Calu3 (cell line): ENCODE results near the gene G6PC1. TPM values are rescaled to one million over a fixed set of nuclear protein-coding genes. Genes with fewer than 3 reads are reported as not detected.
"Not testable (repeated sequence)": the region's sequence is repeated elsewhere in the genome, so short reads cannot be mapped to it uniquely, and the experiment has no call there.

Experiments
- BruUV-seq: library from RNA; stranded (reverse); fragments of 400-500 nt; replicated peaks from 2 replicates; lab custom pipeline; 2021; lab: Mats Ljungman, UMichigan
- CTCF ChIA-PET: fragments of 300-600 bp; sonication (Branson Sonifier 250); formaldehyde crosslinking; loops from one replicate; lab custom pipeline; 2022; ENCODE audit warnings: antibody characterized with exemption; lab: Charles Lee
- DNase-seq: peaks from one replicate; pipeline ENCODE4 v3.0.0; 2022
- H3K27ac Mint-ChIP-seq: one replicate; pipeline ENCODE4 v1.8.0; 2022; ENCODE audit warnings: mixed read lengths; ENCODE audit not compliant: unreplicated experiment
- H3K27me3 Mint-ChIP-seq: one replicate; pipeline ENCODE4 v1.8.0; 2022; ENCODE audit warnings: mixed read lengths; ENCODE audit not compliant: unreplicated experiment
- H3K36me3 Mint-ChIP-seq: one replicate; pipeline ENCODE4 v1.8.0; 2022; ENCODE audit warnings: mild to moderate bottlenecking, moderate library complexity, mixed read lengths; ENCODE audit not compliant: insufficient read depth, unreplicated experiment
- H3K4me1 Mint-ChIP-seq: one replicate; pipeline ENCODE4 v1.8.0; 2022; ENCODE audit warnings: mild to moderate bottlenecking, low read depth, mixed read lengths; ENCODE audit not compliant: unreplicated experiment
- H3K4me3 Mint-ChIP-seq: one replicate; pipeline ENCODE4 v1.8.0; 2022; ENCODE audit warnings: mild to moderate bottlenecking, low read depth, moderate library complexity, mixed read lengths; ENCODE audit not compliant: unreplicated experiment
- H3K9me3 Mint-ChIP-seq: one replicate; pipeline ENCODE4 v1.8.0; 2022; ENCODE audit warnings: low read depth, mixed read lengths; ENCODE audit not compliant: unreplicated experiment
- intact Hi-C: fragments of 100-400 bp; cut with micrococcal nuclease; formaldehyde crosslinking; loops from one replicate; pipeline ENCODE4 v1.10.0; 2022; ENCODE audit not compliant: unreplicated experiment
- total RNA-seq: library from RNA; stranded (reverse); gene quantifications from 2 replicates; pipeline ENCODE4 v1.2.3, GENCODE V29; 2022
- TF ChIP-seq, protein P1 (sequence below): fragments of 200-600 bp; IDR thresholded peaks from one replicate; pipeline ENCODE4 v1.8.0; 2022; ENCODE audit warnings: antibody characterized with exemption; ENCODE audit not compliant: unreplicated experiment

Gene G6PC1
- total RNA-seq, 1 experiment from 2014 or later, result not detected

DNA sequence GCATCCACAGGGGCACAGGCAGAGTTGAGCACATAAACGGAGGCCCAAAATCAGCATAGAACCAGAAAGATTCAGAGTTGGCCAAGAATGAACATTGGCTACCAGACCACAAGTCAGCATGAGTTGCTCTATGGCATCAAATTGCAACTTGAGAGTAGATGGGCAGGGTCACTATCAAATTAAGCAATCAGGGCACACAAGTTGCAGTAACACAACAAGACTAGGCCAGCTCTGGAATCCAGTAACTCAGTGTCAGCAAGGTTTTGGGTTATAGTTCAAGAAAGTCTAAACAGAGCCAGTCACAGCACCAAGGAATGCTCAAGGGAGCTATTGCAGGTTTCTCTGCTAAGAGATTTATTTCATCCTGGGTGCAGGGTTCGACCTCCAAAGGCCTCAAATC lies 12.9 kb downstream of the G6PC1 start:
- H3K27me3 Mint-ChIP-seq, result peaks cover 44% of the 10 kb centered on the region
- TF ChIP-seq, protein P1, sequence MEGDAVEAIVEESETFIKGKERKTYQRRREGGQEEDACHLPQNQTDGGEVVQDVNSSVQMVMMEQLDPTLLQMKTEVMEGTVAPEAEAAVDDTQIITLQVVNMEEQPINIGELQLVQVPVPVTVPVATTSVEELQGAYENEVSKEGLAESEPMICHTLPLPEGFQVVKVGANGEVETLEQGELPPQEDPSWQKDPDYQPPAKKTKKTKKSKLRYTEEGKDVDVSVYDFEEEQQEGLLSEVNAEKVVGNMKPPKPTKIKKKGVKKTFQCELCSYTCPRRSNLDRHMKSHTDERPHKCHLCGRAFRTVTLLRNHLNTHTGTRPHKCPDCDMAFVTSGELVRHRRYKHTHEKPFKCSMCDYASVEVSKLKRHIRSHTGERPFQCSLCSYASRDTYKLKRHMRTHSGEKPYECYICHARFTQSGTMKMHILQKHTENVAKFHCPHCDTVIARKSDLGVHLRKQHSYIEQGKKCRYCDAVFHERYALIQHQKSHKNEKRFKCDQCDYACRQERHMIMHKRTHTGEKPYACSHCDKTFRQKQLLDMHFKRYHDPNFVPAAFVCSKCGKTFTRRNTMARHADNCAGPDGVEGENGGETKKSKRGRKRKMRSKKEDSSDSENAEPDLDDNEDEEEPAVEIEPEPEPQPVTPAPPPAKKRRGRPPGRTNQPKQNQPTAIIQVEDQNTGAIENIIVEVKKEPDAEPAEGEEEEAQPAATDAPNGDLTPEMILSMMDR, result no peak
- no peak for DNase-seq
- H3K9me3 Mint-ChIP-seq, result no peaks in the 10 kb centered on the region
- no peak overlapping the region for H3K27ac Mint-ChIP-seq
- CTCF ChIA-PET, result interaction anchor here (0.7 to 1.2 kb wide), 2 partner anchors 14 to 26 kb away, joined by 3 read pairs; no protein-coding TSS in a partner anchor
- no peak overlapping the region for H3K4me3 Mint-ChIP-seq
- H3K36me3 Mint-ChIP-seq, result no peaks in the 10 kb centered on the region
- no TSS peak for BruUV-seq
- intact Hi-C loops, result no loop called here
- no peaks in the 10 kb centered on the region for H3K4me1 Mint-ChIP-seq

DNA sequence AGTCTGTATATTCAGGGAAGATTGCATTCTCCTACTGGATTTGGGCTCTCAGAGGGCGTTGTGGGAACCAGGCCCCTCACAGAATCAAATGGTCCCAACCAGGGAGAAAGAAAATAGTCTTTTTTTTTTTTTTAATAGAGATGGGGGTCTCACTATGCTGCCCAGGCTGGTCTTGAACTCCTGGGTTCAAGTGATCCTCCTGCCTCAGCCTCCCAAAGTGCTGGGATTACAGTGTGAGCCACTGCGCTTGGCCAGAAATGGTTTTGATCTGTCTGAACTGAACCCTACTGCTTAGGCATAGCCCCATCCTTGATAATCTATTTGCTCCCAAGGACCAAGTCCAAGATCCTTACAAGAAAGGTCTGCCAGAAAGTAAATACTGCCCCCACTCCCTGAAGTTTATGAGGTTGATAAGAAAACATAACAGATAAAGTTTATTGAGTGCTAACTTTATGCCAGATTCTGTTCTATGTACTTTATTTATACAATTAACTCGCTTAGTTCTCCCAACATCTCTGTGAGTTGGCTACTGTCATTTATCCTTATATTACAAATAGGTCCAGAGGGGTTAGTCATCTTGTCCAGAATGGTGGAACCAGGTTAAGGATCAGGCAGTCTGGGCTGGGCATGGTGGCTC lies 13.5 kb downstream of the G6PC1 start:
- Mint-ChIP-seq H3K4me3 (no peak overlapping the region), H3K27ac (no peak overlapping the region), H3K9me3 (no peaks in the 10 kb centered on the region), H3K36me3 (no peaks in the 10 kb centered on the region), H3K27me3 (peaks cover 40% of the 10 kb centered on the region), H3K4me1 (no peaks in the 10 kb centered on the region)
- CTCF ChIA-PET, result interaction anchor here (1.2 kb wide), 1 partner anchor 15 kb away, joined by 3 read pairs; no protein-coding TSS in a partner anchor
- intact Hi-C loops, result no loop called here
- TF ChIP-seq, protein P1, result no peak
- no TSS peak for BruUV-seq
- no peak for DNase-seq

DNA sequence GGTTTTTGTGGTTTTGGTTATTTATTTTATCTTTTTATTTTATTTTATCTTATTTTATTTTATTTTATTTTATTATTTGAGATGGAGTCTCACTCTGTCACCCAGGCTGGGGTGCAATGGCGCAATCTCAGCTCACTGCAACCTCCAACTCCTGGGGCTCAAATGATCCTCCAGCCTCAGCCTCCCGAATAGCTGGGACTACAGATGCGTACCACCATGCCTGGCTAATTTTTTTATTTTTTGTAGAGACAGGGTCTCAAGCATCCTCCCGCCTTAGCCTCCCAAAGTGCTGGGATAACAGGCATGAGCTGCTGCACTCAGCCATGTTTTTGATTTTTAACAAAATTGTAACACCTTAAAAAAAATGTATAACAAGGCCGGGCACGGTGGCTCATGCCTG lies 14.7 kb downstream of the G6PC1 start:
- DNase-seq, BruUV-seq, intact Hi-C loops, H3K9me3 Mint-ChIP-seq, H3K27ac Mint-ChIP-seq, H3K4me3 Mint-ChIP-seq, H3K4me1 Mint-ChIP-seq, H3K36me3 Mint-ChIP-seq: not testable (repeated sequence)
- peaks cover 35% of the 10 kb centered on the region for H3K27me3 Mint-ChIP-seq
- CTCF ChIA-PET, result interaction anchor here (0.7 kb wide), 1 partner anchor 23 kb away, joined by 4 read pairs; no protein-coding TSS in a partner anchor

DNA sequence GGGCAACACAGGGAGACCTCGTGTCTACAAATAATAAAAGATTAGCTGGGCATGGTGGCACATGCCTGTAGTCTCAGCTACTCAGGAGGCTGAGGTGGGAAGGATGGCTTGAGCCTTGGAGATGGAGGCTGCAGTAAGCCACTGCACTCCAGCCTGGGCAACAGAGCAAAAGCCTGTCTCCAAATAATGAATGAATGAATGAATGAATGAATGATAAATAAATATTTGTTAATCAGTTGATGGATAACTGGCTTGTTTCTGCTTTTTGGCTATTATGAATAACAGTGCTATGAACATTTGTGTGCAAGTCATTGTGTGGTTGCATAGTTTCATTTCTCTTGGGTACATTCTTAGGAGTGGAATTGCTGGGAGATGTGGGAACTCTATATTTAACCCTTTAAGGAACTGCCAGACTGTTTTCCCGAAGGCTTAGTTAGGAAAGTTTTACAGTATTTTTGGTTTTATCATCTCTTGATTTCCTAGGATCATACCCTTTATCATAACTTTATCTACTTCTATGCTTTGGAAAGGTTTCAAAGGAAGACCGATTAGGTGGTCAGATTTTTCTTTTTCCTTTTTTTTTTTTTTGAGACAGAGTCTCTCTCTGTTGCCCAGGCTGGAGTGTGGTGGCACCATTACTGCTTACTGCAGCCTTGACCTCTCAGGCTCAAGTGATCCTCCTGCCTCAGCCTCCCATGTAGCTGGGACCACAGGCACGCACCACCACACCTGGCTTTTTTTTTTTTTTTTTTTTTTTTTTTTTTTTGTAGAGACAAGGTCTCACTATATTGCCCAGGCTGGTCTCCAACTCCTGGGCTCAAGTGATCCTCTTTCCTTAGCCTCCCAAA lies 16.0 kb downstream of the G6PC1 start:
- H3K27ac Mint-ChIP-seq, H3K4me1 Mint-ChIP-seq, CTCF ChIA-PET, H3K36me3 Mint-ChIP-seq, intact Hi-C loops, DNase-seq, H3K4me3 Mint-ChIP-seq, BruUV-seq, H3K9me3 Mint-ChIP-seq: not testable (repeated sequence)
- H3K27me3 Mint-ChIP-seq, result peaks cover 24% of the 10 kb centered on the region

DNA sequence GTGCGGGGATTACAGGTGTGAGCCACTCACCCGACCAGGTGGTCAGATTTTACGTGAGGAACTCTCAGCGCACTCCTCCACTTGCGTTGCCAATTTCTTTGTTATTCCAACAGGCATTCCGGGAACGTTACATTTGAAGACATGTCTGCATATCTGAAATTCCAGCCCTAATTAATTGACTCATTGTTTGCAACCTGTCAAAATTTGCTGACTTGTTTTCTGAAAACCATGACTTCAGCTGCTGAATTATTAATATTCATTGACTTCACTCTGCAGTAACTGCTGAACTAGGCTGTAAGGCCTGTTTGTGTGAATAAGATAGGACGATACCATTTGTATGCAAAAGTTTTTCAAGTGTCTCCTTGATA lies 16.6 kb downstream of the G6PC1 start:
- peaks cover 18% of the 10 kb centered on the region for H3K27me3 Mint-ChIP-seq
- no peaks in the 10 kb centered on the region for H3K36me3 Mint-ChIP-seq

More for the DNA sequence above, 16.6 kb downstream of the G6PC1 start:
- CTCF ChIA-PET, result no interaction called here
- TF ChIP-seq, protein P1, result no peak
- no peak overlapping the region for H3K27ac Mint-ChIP-seq
- no peaks in the 10 kb centered on the region for H3K9me3 Mint-ChIP-seq
- no peaks in the 10 kb centered on the region for H3K4me1 Mint-ChIP-seq
- intact Hi-C loops, result no loop called here
- no TSS peak for BruUV-seq
- DNase-seq, result no peak
- H3K4me3 Mint-ChIP-seq, result no peak overlapping the region
